ENCODE results near the gene OPA1.
"Not testable (repeated sequence)": the region's sequence is repeated elsewhere in the genome, so short reads cannot be mapped to it uniquely, and the experiment has no call there.

OPA1 gene

GRCh38 chr3:193599393-193599792 is 6.4 kb downstream of the OPA1 start:
- Histone ChIP-seq H3K79me2 (ENCODE audit: low read length) (peaks cover 99% of the 10 kb centered on the region), H3K9me2 (replicated peaks; ENCODE audit: insufficient read depth, low read length) (no peaks in the 10 kb centered on the region), H3K4me1 (ENCODE audit: low read length) (peaks cover 6% of the 10 kb centered on the region; the same call in 1 of the 2 replicates), H2AFZ (ENCODE audit: low read length) (no peak overlapping the region), H3K4me2 (ENCODE audit: low read depth, low read length) (no peak overlapping the region), H3K4me3 (ENCODE audit: low read length) (no peak overlapping the region), H4K20me1 (ENCODE audit: insufficient read depth, low read length) (peaks cover 4% of the 10 kb centered on the region; the same call in 1 of the 2 replicates), H3F3A (ENCODE audit: insufficient read depth, low read length) (no peaks in the 10 kb centered on the region), H3K9ac (ENCODE audit: low read length) (no peak overlapping the region), H3K27ac (ENCODE audit: low read length) (no peak overlapping the region), H3K9me3 (replicated peaks; ENCODE audit: insufficient read depth, low read length) (no peaks in the 10 kb centered on the region), H3K27me3 (replicated peaks; ENCODE audit: insufficient read depth, low read length) (no peaks in the 10 kb centered on the region), H3K36me3 (replicated peaks; ENCODE audit: insufficient read depth, low read length) (peaks cover 3% of the 10 kb centered on the region; the same call in 1 of the 2 replicates)
- no peak for TF ChIP-seq CTCF (IDR thresholded peaks at IDR 0.05; ENCODE audit: low read length)
- TF ChIP-seq EZH2 (optimal IDR thresholded peaks at IDR 0.05; ENCODE audit: low read depth, low read length) = no peak
- TF ChIP-seq EZH2phosphoT487 (IDR thresholded peaks at IDR 0.05; ENCODE audit: low read length) = no peak
- DNase-seq = no peak

GRCh38 chr3:193605876-193606275 is 12.9 kb downstream of the OPA1 start:
- DNase-seq = peak; percentile 67

GRCh38 chr3:193606892-193607291 is 13.9 kb downstream of the OPA1 start:
- not testable (repeated sequence) for H3K9me3 ChIP-seq (replicated peaks; ENCODE audit: insufficient read depth, low read length); H3F3A ChIP-seq (ENCODE audit: insufficient read depth, low read length); H3K4me3 ChIP-seq (ENCODE audit: low read length); H3K4me2 ChIP-seq (ENCODE audit: low read depth, low read length); H3K27me3 ChIP-seq (replicated peaks; ENCODE audit: insufficient read depth, low read length); H2AFZ ChIP-seq (ENCODE audit: low read length); H3K36me3 ChIP-seq (replicated peaks; ENCODE audit: insufficient read depth, low read length); H3K4me1 ChIP-seq (ENCODE audit: low read length); DNase-seq; H3K9me2 ChIP-seq (replicated peaks; ENCODE audit: insufficient read depth, low read length); H3K27ac ChIP-seq (ENCODE audit: low read length); H3K9ac ChIP-seq (ENCODE audit: low read length)
- Histone ChIP-seq H4K20me1 (ENCODE audit: insufficient read depth, low read length) (peaks cover 11% of the 10 kb centered on the region; the same call in 1 of the 2 replicates), H3K79me2 (ENCODE audit: low read length) (peaks cover 67% of the 10 kb centered on the region)

More at GRCh38 chr3:193605876-193606275, 12.9 kb downstream of the OPA1 start:
- Histone ChIP-seq H3K27ac (ENCODE audit: low read length) (no peak overlapping the region), H3K9me2 (replicated peaks; ENCODE audit: insufficient read depth, low read length) (no peaks in the 10 kb centered on the region), H3K9me3 (replicated peaks; ENCODE audit: insufficient read depth, low read length) (no peaks in the 10 kb centered on the region), H3K9ac (ENCODE audit: low read length) (no peak overlapping the region), H3K4me3 (ENCODE audit: low read length) (no peak overlapping the region), H3K4me2 (ENCODE audit: low read depth, low read length) (no peak overlapping the region), H3K27me3 (replicated peaks; ENCODE audit: insufficient read depth, low read length) (no peaks in the 10 kb centered on the region), H4K20me1 (ENCODE audit: insufficient read depth, low read length) (peaks cover 14% of the 10 kb centered on the region; the same call in 1 of the 2 replicates), H3K4me1 (ENCODE audit: low read length) (no peaks in the 10 kb centered on the region), H3K79me2 (ENCODE audit: low read length) (peaks cover 67% of the 10 kb centered on the region), H3F3A (ENCODE audit: insufficient read depth, low read length) (no peaks in the 10 kb centered on the region), H3K36me3 (replicated peaks; ENCODE audit: insufficient read depth, low read length) (no peaks in the 10 kb centered on the region; the same call in 1 of the 2 replicates), H2AFZ (ENCODE audit: low read length) (no peak overlapping the region)
- TF ChIP-seq CTCF (IDR thresholded peaks at IDR 0.05; ENCODE audit: low read length) (peak; percentile 82), EZH2phosphoT487 (IDR thresholded peaks at IDR 0.05; ENCODE audit: low read length) (no peak), EZH2 (optimal IDR thresholded peaks at IDR 0.05; ENCODE audit: low read depth, low read length) (no peak)

GRCh38 chr3:193610516-193610915 is 17.5 kb downstream of the OPA1 start:
- not testable (repeated sequence) for H3K9me3 ChIP-seq (replicated peaks; ENCODE audit: insufficient read depth, low read length); H3K4me1 ChIP-seq (ENCODE audit: low read length); H3K27me3 ChIP-seq (replicated peaks; ENCODE audit: insufficient read depth, low read length); H3K9ac ChIP-seq (ENCODE audit: low read length); H4K20me1 ChIP-seq (ENCODE audit: insufficient read depth, low read length); H3K4me2 ChIP-seq (ENCODE audit: low read depth, low read length); H3K9me2 ChIP-seq (replicated peaks; ENCODE audit: insufficient read depth, low read length); DNase-seq; H3K4me3 ChIP-seq (ENCODE audit: low read length); H3F3A ChIP-seq (ENCODE audit: insufficient read depth, low read length); H3K27ac ChIP-seq (ENCODE audit: low read length); H2AFZ ChIP-seq (ENCODE audit: low read length)
- peaks cover 12% of the 10 kb centered on the region for H3K36me3 ChIP-seq (replicated peaks; ENCODE audit: insufficient read depth, low read length)
- peaks cover 70% of the 10 kb centered on the region for H3K79me2 ChIP-seq (ENCODE audit: low read length)
